ENCODE measurements around the gene MAPK4. TPM values are rescaled to one million over a fixed set of nuclear protein-coding genes. Genes with fewer than 3 reads are reported as not detected.

MAPK4 gene
- total and polyA plus RNA-seq, 10 of the 15 experiments (the other 5 are each of a cell fraction or from before 2014, with no cell fraction given) = 0.03 to 0.11 (median 0.06) TPM; not detected in 4

DNA sequence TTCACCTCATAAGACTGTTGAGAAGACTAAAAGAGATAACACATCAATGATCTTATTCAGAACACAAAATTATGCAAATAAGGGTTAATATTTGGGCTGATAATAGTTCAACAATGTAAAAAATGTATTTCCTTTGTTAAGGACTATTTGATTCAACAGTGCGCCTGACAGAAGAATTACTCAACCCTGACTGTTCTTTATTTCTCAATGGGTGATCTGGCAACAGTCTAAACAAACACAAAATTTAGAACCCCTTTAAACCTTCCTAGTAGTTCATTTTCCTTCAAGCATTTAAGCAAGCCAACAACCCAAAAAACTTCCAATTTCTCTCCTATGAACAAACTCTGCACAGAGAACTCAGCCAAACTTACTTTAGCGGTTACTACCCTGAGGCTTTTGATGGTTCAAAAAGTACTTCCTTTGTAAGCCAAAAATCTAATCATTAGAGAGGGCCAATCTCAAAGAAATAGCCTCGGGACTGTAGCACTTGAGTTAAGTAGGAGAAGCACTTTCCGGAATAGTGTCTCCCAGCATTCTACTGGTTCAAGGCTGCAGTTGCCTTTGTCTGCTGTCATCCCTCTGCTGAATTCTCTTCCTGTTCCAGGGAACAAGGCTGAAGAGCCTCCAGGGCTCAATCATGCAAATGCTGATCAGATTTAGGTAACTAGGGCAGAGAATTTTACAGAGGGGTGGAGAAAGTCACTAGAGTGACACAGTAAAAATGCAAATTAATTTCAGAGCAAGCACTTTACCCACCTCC, 40.9 kb upstream of the MAPK4 start (continued):
- TF ChIP-seq, protein P1, sequence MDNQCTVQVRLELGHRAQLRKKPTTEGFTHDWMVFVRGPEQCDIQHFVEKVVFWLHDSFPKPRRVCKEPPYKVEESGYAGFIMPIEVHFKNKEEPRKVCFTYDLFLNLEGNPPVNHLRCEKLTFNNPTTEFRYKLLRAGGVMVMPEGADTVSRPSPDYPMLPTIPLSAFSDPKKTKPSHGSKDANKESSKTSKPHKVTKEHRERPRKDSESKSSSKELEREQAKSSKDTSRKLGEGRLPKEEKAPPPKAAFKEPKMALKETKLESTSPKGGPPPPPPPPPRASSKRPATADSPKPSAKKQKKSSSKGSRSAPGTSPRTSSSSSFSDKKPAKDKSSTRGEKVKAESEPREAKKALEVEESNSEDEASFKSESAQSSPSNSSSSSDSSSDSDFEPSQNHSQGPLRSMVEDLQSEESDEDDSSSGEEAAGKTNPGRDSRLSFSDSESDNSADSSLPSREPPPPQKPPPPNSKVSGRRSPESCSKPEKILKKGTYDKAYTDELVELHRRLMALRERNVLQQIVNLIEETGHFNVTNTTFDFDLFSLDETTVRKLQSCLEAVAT (IDR thresholded peaks at IDR 0.05) = no peak
- TF ChIP-seq NBN (IDR thresholded peaks at IDR 0.05) = no peak

DNA sequence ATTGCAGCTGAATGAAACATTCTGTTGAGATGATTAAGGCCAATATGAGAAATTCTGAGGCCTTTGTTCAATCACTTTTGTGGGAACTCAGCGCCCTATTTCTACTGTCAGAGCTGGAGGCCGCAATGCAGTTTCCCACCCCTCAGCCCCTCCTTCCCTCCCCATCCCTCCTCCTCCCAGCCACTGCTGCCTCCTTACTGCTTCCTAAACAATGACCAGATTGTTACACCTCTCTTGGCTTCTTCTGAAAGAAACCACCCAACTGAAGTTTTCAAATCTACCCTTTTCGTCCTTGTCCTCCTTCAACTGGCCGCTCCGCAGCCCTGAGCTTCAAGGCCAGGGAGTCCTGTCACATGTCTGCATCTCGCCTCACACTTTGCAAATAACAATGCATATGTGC, 36.7 kb upstream of the MAPK4 start:
- intact Hi-C loops (cut with micrococcal nuclease; ENCODE audit: unreplicated experiment) = no loop called here
- no peaks in the 10 kb centered on the region for H3K36me3 ChIP-seq (ENCODE audit: control insufficient read depth in 2 of 2, insufficient read depth in 2 of 2, low read length in 1 of 2)
- in situ Hi-C loops (cut with MboI) = no loop called here
- SMC1A ChIA-PET (ENCODE audit: uncharacterized antibody, unreplicated experiment) = no interaction called here
- no peak overlapping the region for H3K9ac ChIP-seq (ENCODE audit: control insufficient read depth, insufficient read depth, low read length)
- no peak for FAIRE-seq
- no peak overlapping the region for H2AFZ ChIP-seq (ENCODE audit: control insufficient read depth, low read depth, low read length)
- RAD21 ChIA-PET (ENCODE audit: unreplicated experiment) = no interaction called here
- H3K4me3 ChIP-seq = no peak overlapping the region
- no peak for DNase-seq (ENCODE audit: low read depth, low spot score)
- H4K20me1 ChIP-seq (ENCODE audit: control insufficient read depth, insufficient read depth) = no peaks in the 10 kb centered on the region
- CTCF ChIA-PET = interaction anchor here (0.7 kb wide), 1 partner anchor 16 kb away, joined by 3 read pairs; no protein-coding TSS in a partner anchor
- H3K27me3 ChIP-seq (replicated peaks in 1 of 2; ENCODE audit: control insufficient read depth in 2 of 2, insufficient read depth in 2 of 2, low read length in 1 of 2) = no peaks in the 10 kb centered on the region; a peak in 3 of 4 replicates
- TF ChIP-seq RBBP5 (conservative IDR thresholded peaks at IDR 0.05) (no peak), SRF (IDR thresholded peaks at IDR 0.05; ENCODE audit: low read depth in 2 of 2, low read length in 2 of 2) (no peak), KDM1A (IDR thresholded peaks at IDR 0.05; ENCODE audit: borderline replicate concordance) (no peak), ZBED1 (IDR thresholded peaks at IDR 0.05; ENCODE audit: borderline replicate concordance) (no peak), CEBPB (IDR thresholded peaks at IDR 0.05; ENCODE audit: borderline replicate concordance in 1 of 2, low read depth in 2 of 2, low read length in 2 of 2) (no peak), IRF4 (IDR thresholded peaks at IDR 0.05; ENCODE audit: low read depth, low read length) (no peak), PAX8 (IDR thresholded peaks at IDR 0.05) (no peak), BACH1 (IDR thresholded peaks at IDR 0.05; ENCODE audit: borderline replicate concordance) (no peak), CREM (IDR thresholded peaks at IDR 0.05; ENCODE audit: low read depth) (no peak)
- no TSS peak for BruUV-seq (replicated peaks)
- 39% methylated on average over 6 of the region's 6 CpGs for WGBS (ENCODE audit: insufficient coverage, insufficient replicate concordance, low lambda C conversion rate, missing lambda C conversion rate)
- no peaks in the 10 kb centered on the region for H3K79me2 ChIP-seq (ENCODE audit: control insufficient read depth, insufficient read depth, low read length)
- no peak overlapping the region for H3K27ac ChIP-seq (ENCODE audit: control insufficient read depth, insufficient read depth)
- ATAC-seq = no peak
- no peaks in the 10 kb centered on the region for H3K9me3 ChIP-seq (replicated peaks; ENCODE audit: control insufficient read depth, insufficient read depth, low read length)
- no peak overlapping the region for H3K4me2 ChIP-seq (ENCODE audit: control insufficient read depth, insufficient read depth)
- POLR2A ChIA-PET = no interaction called here
- no peaks in the 10 kb centered on the region for H3K4me1 ChIP-seq (ENCODE audit: control insufficient read depth, insufficient read depth, low read length)

Measured in GM12878 (cell line).